Measurements from ENCODE around the gene NPHS1. TPM values are rescaled to one million over a fixed set of nuclear protein-coding genes. Genes with fewer than 3 reads are reported as not detected.

NPHS1 gene
- polyA plus RNA-seq, 1 donor from 2014 or later = 0.05 TPM

DNA sequence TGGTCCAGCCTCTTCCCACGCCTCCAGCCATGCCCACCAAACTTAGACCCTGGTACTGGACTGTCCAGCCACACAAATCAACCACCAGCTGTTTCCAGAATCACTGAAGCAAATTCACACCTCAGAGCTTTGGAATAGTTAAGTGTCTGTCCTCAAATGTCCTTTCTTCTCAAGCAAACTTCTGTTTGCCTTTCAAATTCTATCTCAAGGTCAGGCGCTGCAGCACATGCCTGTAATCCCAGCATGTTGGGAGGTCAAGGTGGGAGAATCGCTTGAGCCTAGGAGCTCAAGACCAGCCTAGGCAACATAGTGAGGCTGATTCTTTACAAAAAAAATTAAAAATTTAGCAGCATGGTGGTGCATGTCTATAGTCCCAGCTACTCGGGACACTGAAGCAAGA, 20.2 kb downstream of the NPHS1 start:
- Histone ChIP-seq H3K79me2 (replicated peaks; ENCODE audit: insufficient read depth, low read length) (no peaks in the 10 kb centered on the region), H3K9ac (ENCODE audit: low read length) (no peak overlapping the region), H3K36me3 (ENCODE audit: insufficient read depth, low read length) (no peaks in the 10 kb centered on the region), H3K27ac (ENCODE audit: low read length) (no peak overlapping the region), H3F3A (ENCODE audit: insufficient read depth, low read length, poor library complexity, severe bottlenecking) (no peaks in the 10 kb centered on the region), H3K27me3 (ENCODE audit: insufficient read depth, low read depth, low read length) (peaks cover 9% of the 10 kb centered on the region), H3K4me3 (ENCODE audit: low read length) (no peak overlapping the region), H2AFZ (ENCODE audit: low read depth, low read length) (no peak overlapping the region), H3K9me2 (ENCODE audit: insufficient read depth, low read length) (no peaks in the 10 kb centered on the region), H3K4me2 (ENCODE audit: low read length) (no peak overlapping the region), H4K20me1 (ENCODE audit: insufficient read depth) (no peaks in the 10 kb centered on the region), H3K9me3 (ENCODE audit: low read length) (no peaks in the 10 kb centered on the region)
- TF ChIP-seq EZH2 (IDR thresholded peaks at IDR 0.05; ENCODE audit: borderline replicate concordance, insufficient read depth, low read length, poor library complexity, severe bottlenecking) = no peak
- TF ChIP-seq SMC3 (conservative IDR thresholded peaks at IDR 0.05; ENCODE audit: poor library complexity) = no peak
- TF ChIP-seq, protein P1, sequence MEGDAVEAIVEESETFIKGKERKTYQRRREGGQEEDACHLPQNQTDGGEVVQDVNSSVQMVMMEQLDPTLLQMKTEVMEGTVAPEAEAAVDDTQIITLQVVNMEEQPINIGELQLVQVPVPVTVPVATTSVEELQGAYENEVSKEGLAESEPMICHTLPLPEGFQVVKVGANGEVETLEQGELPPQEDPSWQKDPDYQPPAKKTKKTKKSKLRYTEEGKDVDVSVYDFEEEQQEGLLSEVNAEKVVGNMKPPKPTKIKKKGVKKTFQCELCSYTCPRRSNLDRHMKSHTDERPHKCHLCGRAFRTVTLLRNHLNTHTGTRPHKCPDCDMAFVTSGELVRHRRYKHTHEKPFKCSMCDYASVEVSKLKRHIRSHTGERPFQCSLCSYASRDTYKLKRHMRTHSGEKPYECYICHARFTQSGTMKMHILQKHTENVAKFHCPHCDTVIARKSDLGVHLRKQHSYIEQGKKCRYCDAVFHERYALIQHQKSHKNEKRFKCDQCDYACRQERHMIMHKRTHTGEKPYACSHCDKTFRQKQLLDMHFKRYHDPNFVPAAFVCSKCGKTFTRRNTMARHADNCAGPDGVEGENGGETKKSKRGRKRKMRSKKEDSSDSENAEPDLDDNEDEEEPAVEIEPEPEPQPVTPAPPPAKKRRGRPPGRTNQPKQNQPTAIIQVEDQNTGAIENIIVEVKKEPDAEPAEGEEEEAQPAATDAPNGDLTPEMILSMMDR (IDR thresholded peaks at IDR 0.05; ENCODE audit: poor library complexity, severe bottlenecking) = no peak

DNA sequence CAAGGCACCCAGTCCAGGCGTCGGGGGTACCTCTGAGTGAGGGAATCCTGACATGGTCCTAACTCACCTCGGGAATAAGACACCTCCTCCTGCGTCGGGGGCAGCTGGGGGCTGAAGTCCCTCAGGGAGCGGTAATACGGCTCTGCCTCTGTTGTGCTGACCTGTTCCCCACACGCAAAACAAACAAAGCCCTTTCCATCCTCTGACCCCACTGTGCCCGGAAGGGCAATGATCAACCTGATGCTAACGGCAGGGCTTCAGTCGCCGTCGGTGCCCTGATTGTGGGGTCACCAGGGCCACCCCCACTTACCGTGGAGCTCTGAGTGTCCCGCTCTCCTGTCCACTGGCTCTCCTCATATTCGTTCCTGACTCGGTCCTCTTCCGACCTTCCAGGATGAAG, 21.3 kb downstream of the NPHS1 start:
- H3K27me3 ChIP-seq (ENCODE audit: insufficient read depth, low read depth, low read length) = peaks cover 9% of the 10 kb centered on the region
- no peak overlapping the region for H2AFZ ChIP-seq (ENCODE audit: low read depth, low read length)
- H3K4me3 ChIP-seq (ENCODE audit: low read length) = no peak overlapping the region
- no peaks in the 10 kb centered on the region for H3F3A ChIP-seq (ENCODE audit: insufficient read depth, low read length, poor library complexity, severe bottlenecking)
- H3K27ac ChIP-seq (ENCODE audit: low read length) = no peak overlapping the region
- no peaks in the 10 kb centered on the region for H3K79me2 ChIP-seq (replicated peaks; ENCODE audit: insufficient read depth, low read length)
- no peaks in the 10 kb centered on the region for H3K36me3 ChIP-seq (ENCODE audit: insufficient read depth, low read length)
- no peaks in the 10 kb centered on the region for H3K9me3 ChIP-seq (ENCODE audit: low read length)
- TF ChIP-seq MXI1 (conservative IDR thresholded peaks at IDR 0.05; ENCODE audit: poor library complexity, severe bottlenecking) (no peak), EP300 (conservative IDR thresholded peaks at IDR 0.05; ENCODE audit: poor library complexity, severe bottlenecking) (no peak), EZH2 (IDR thresholded peaks at IDR 0.05; ENCODE audit: borderline replicate concordance, insufficient read depth, low read length, poor library complexity, severe bottlenecking) (no peak), TAF1 (IDR thresholded peaks at IDR 0.05; ENCODE audit: low read depth) (no peak), RAD21 (conservative IDR thresholded peaks at IDR 0.05) (no peak)
- TF ChIP-seq, protein P1 (IDR thresholded peaks at IDR 0.05; ENCODE audit: poor library complexity, severe bottlenecking) = no peak
- TF ChIP-seq, protein P2, sequence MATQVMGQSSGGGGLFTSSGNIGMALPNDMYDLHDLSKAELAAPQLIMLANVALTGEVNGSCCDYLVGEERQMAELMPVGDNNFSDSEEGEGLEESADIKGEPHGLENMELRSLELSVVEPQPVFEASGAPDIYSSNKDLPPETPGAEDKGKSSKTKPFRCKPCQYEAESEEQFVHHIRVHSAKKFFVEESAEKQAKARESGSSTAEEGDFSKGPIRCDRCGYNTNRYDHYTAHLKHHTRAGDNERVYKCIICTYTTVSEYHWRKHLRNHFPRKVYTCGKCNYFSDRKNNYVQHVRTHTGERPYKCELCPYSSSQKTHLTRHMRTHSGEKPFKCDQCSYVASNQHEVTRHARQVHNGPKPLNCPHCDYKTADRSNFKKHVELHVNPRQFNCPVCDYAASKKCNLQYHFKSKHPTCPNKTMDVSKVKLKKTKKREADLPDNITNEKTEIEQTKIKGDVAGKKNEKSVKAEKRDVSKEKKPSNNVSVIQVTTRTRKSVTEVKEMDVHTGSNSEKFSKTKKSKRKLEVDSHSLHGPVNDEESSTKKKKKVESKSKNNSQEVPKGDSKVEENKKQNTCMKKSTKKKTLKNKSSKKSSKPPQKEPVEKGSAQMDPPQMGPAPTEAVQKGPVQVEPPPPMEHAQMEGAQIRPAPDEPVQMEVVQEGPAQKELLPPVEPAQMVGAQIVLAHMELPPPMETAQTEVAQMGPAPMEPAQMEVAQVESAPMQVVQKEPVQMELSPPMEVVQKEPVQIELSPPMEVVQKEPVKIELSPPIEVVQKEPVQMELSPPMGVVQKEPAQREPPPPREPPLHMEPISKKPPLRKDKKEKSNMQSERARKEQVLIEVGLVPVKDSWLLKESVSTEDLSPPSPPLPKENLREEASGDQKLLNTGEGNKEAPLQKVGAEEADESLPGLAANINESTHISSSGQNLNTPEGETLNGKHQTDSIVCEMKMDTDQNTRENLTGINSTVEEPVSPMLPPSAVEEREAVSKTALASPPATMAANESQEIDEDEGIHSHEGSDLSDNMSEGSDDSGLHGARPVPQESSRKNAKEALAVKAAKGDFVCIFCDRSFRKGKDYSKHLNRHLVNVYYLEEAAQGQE (IDR thresholded peaks at IDR 0.05; ENCODE audit: borderline replicate concordance) = no peak
- H3K9me2 ChIP-seq (ENCODE audit: insufficient read depth, low read length) = no peaks in the 10 kb centered on the region
- no peaks in the 10 kb centered on the region for H4K20me1 ChIP-seq (ENCODE audit: insufficient read depth)
- no peak overlapping the region for H3K9ac ChIP-seq (ENCODE audit: low read length)
- no peak overlapping the region for H3K4me2 ChIP-seq (ENCODE audit: low read length)

All from neural cell (in vitro differentiated cells).